NCI-H345 treated with DMSO at 0.1 percent for 48 hours (cell line): ENCODE data around the gene HNRNPC.
A peak's percentile ranks its signal among the peaks of the same experiment; 100 is the strongest.
"Not testable (repeated sequence)": the region's sequence is repeated elsewhere in the genome, so short reads cannot be mapped to it uniquely, and the experiment has no call there.

Source experiments
- DNase-seq: peaks from one replicate; lab custom pipeline; 2025; ENCODE audit not compliant: unreplicated experiment; lab: John Stamatoyannopoulos, UW

Gene HNRNPC

DNA sequence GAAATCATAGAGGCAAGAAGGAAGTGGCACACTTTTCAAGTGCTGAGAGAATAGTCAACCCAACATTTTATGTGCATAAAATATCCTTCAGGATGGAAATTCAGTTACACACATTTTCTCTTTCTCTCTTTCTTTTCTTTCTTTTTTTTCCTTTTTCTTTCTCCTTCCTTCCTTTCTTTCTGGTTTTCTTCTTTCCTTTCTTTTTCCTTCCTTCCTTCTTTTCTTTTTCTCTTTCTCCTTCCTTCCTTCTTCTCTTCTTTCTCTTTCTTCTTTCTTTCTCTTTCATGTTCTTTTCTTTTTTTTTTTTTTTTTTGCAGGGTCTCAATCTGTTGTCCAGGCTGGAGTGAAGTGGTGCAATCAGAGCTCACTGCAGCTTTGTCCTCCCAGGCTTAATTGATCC is 74.6 kb downstream of the HNRNPC start:
- DNase-seq = no peak

DNA sequence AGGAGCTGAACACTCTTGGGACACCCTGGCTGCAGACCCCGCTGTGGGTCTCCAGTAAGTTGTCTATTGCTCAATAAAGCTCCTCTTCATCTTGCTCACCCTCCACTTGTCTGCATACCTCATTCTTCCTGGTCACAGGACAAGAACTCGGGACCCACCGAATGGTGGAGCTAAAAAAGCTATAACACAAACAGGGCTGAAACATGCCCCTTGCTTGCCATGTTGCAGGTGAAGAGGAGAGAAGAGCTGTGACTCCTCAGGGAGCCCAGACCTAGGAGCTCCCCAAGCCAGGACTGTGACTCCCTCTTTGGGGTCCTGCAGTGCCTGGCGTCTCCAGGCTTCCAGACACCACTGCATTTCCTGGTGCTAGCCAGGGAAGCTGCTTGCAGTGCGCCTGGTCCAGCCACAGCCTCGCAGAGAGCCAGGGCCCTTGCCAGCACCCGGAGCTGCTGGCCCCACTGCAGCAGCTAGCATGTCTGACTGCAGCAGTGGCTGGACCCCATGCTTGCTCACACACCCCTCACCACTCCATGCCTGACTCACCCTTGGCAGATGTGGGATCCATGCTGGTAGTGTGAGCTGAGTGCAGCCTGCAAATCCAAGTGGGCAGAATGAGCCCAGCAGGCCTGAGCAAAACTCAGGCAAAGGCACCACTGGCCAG is 76.2 kb downstream of the HNRNPC start:
- DNase-seq = no peak

DNA sequence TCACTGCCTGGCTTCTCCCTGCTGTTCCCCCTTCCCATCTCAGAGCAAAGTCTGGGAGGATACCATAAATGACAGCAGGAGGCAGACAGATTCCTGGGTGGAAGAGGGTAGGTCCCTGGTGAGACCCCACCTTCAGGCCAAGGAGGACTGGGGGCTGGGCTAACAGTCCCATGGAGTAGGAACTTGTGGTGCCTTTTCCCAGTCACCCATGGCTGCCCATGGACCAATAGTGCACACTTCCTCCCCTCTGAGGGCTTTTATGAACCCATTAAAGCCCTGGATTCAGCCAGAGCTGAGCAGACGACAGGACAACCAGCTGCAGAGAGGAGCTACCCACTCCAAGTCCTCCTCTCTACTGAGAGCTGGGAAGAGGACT is 76.8 kb downstream of the HNRNPC start:
- DNase-seq = no peak

DNA sequence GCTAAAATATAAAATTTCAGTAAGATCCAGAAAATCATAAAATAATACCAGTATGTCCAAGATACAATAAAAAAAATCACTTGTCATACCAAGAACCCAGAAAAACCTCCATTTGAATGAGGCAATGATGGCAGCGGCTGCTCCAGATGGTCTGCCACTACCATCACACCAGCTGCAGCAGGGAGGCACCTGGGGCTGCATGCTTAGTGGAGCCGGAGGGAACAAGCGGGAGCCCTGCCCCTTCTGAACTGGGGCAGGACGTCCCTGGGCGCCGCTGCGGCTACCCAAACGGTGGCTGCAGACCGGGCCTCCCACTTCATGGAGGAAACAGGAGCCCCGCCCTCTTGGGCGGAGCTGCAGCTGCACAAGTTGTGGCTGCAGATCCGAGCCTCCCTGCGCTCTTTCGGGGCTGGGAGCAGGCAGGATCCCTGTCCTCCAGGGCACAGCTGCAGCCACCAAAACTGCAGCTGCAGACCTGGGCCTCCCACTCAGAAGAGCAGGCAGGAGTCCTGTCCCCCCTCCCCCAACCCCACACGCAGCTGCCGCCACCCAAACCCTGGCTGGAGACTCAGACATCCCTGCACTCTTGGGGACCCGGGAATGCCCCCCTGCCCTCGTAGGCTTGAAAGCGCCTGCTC is 77.3 kb downstream of the HNRNPC start:
- DNase-seq = peak; percentile 36

DNA sequence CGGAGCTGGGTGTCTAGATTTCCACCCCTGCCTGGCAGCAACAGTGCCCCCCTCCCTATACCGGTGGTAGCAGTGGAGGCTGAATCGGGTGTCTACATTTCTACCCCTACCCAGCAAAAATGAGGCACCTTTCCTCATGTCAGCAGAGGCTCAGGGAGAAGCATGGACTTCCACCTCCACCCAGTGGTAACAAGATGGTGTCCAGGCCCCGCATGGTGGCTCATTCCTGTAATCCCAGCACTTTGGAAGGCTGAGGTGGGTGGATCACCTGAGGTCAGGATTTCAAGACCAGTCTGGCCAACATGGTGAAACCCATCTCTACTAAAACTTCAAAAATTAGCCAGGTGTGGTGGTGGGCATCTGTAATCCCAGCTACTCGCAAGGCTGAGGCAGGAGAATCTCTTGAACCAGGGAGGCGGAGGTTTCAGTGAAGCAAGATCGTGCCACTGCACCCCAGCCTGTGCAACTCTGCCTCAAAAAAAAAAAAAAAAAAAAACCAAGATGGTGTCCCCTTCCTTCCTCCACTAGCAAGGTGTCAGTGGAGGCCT is 77.9 kb downstream of the HNRNPC start:
- no peak for DNase-seq

DNA sequence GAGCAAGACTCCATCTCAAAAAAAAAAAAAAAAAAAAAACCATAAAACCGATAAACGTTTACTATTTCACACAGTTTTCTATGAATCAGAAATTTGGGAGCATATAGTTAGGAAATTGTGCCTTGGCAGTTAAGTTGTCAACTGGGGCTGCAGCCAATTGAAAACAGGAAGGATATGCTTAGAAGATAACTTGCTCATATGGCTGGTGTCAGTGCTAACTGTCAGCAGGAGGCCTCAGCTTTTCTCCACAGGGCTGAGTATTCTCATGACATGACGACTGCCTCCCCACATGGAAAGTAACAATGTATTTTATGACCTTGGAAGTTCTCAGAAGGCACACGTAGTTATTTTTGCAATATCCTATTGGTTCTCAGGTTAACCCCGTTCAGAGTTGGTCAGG is 83.8 kb downstream of the HNRNPC start:
- DNase-seq = no peak

DNA sequence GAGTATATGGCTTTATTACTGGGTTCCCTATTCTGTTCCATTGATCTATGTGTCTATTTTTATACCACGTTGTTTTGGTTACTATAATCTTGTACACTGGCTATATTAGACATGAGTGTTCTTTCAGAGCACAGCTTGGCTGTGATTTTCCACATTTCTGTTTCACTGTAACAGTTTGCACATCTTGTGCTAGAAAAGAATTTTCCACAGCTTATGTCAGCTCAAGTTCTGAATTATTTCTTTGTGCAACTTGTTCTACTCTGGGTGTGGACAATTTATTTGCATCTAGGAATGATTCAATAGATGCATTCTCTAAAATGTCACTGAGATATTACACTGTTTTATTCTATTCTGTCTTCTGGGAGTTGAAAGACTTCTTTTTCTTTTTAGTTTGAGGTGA is 85.0 kb downstream of the HNRNPC start:
- no peak for DNase-seq

DNA sequence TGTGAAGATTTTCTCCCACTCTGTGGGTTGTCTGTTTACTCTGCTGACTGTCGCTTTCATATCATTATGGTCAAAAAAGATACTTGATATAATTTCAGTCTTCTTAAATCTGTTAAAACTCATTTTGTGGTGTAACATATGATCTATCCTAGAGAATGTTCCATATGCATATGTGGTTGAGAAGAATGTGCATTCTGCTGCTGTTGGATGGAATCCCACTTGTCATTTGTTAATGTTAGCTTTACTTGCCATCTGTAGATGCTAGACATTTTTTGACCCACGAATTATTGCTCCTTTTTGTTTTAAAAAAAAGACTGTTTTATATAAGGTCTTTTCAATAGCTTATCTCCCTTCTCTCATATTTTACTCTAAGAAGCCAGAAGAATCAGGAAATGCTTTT is 87.1 kb downstream of the HNRNPC start:
- DNase-seq = no peak

DNA sequence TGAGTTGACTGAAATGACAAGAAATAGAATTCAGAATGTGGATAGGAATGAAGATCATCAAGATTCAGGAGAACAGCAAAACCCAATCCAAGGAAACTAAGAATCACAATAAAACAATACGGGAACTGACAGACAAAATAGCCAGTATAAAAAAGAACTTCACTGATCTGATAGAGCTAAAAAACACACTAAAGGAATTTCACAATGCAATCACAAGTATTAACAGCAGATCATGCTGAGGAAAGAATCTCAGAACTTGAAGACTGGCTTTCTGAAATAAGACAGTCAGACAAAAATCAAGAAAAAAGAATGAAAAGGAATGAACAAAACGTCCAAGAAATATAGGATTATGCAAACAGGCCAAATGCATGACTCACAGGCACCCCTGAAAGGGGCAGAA is 98.1 kb downstream of the HNRNPC start:
- DNase-seq = no peak

DNA sequence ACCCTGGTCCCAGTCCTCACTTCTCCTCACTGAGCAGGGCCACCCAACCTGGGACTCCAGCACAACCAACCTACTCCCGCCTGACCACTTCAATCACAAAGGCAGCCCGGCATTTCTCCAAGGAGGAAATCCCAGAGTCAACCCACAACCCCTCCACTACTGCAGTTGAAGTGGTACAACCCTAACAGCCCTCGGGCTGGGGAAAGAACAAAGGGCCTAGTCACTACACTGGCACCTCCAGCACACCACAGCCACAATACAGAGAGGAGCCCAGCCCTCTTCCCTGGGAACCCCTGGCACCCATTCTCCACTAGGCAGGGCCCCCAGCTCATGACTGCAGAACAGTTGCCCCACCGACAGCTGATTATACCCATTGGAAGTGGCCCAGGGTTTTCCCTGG is 99.7 kb downstream of the HNRNPC start:
- DNase-seq = no peak

DNA sequence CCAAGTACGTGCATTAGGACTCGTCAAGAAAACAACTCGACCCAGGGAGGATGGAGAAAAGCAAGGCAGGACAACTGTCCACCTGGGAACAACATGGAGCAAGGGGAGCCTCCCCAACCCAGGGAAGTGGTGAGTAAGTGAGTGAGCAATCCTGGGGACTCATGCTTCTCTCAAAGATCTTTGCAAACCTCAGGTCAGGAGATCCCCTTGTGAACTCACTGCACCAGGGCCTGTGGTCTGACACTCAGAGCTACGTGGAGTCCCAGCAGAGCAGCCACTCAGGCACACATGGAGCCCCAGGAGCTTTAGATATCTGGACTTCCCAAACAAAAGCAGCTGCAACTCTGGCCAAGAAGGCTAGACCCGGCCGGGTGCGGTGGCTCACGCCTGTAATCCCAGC is 101.2 kb downstream of the HNRNPC start:
- no peak for DNase-seq

DNA sequence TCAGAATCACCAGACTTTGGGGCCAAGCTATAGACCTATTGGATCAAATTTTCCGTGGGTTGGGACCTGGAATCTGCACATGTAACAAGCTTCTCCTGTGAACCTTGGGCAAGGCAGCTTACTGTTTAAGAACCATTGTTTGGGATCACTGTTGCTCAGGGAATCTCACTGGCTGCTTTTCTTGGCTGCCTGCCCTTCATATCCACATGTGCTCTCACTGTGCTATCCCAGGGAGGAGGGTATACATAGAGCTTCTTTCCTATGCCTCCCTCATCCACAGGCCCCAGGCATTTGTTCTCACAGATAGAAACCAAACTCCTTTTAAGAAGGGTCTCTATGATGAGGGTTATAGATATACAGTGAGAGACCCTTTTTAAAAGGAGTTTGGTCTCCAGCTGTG is 103.6 kb downstream of the HNRNPC start:
- DNase-seq = not testable (repeated sequence)

DNA sequence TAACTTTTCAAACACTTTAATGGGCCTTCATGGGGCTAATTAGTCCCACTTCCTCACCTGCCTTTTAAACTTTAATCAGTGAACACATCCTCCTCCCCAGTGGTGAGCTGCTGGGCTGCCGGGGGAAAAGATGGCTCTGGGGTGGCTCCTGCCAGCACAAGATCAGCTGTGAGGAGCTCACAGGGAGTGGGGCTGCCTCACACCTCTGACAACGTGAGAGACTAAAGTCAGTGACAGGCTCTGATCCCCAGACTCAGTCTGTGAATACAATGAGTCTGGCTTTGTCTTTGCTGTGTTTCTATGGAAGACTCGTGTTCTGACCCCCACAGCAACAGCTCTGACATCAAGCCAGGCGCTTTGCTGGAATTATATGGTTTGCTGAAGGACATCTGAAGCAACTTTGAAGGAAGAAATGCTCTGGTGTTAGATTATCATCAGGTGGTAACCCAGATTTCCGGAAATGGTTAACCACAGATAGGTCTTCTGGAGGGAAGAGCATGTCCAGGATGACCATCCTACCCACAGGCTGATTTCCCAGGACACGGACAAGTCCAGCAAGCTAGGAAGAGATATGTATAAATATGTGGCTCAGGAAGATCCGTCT is 104.1 kb downstream of the HNRNPC start:
- not testable (repeated sequence) for DNase-seq

DNA sequence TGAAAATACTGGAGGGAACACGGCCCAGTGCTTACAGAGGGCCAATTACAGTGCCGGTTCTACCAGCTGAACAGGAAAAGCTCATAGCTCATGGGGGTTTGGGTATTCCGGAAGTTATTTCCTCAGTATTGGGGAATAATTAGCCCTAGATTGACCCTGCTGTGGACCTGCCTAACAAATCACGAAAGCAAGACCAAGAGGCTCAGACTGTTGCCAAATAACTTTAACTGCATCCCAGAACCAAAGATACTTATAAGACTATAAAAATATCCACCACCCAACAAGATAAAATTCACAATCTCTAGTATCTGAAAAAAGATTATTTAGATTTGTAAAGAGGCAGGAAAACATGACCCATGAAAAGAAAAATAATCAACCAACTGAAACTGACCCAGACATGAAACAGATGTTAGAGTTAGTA is 105.4 kb downstream of the HNRNPC start:
- DNase-seq = no peak

DNA sequence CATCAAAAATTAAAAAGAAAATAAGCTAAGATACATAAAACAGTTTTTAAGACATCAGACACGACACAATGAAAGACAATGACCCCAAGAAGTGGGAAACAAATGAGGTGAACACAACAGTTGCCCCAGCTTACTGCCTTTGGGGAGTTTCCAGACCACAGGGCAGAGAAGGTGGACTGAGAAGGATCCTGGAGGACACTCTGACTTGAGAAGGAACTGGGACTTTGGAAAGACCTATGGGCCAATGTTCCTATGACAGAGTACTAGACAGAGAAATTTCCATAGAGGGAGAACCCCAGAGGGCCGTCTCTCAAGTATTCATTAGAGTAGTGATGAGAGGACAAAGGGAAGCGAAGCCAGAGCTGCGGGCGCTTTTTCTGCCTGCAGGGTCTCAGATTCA is 107.2 kb downstream of the HNRNPC start:
- DNase-seq = no peak

DNA sequence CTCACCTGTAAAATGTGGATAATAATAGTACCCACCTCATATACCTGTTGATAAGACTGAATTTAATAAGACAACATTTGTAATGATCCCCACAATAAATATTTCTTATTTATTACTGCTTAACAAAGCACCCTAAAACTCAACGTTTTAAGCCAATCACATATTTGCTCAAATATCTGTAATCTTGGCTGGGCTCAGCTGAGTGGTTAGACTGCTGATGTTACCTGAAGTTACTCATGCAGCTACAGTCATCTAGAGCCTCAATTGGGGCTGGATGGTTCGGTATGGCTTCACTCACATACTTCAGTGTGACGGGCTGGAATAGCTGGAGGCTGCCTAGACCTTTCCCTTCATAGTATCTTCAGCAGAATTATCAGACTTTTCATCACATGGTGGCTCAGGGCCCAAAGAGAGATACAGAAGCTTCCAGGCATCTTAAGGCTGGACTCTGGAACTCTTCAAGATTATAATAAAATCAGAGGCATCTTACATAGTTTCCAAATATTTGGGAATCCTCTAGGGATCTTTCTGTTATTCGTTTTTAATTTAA is 109.1 kb downstream of the HNRNPC start:
- DNase-seq = no peak
